Activated T-cell treated with anti-CD3 and anti-CD28 coated beads, Interleukin-2, amount 50 U/mL, for 24 hours (primary cell): ENCODE measurements around the gene CASK.
"Not testable (repeated sequence)": the region's sequence is repeated elsewhere in the genome, so short reads cannot be mapped to it uniquely, and the experiment has no call there.

ENCODE experiments used
- DNase-seq: peaks from one replicate; pipeline ENCODE4 v3.0.0-alpha.2; 2020
- H3K27ac Mint-ChIP-seq: 2 replicates; pipeline ENCODE4 v1.8.0; 2020; ENCODE audit warnings: mild to moderate bottlenecking, mixed read lengths
- H3K27me3 Mint-ChIP-seq: 2 replicates; pipeline ENCODE4 v1.8.0; 2020; ENCODE audit warnings: mixed read lengths
- H3K36me3 Mint-ChIP-seq: 2 replicates; pipeline ENCODE4 v1.8.0; 2020; ENCODE audit warnings: low read depth, mixed read lengths
- H3K4me1 Mint-ChIP-seq: 2 replicates; pipeline ENCODE4 v1.8.0; 2020; ENCODE audit warnings: low read depth, mixed read lengths
- H3K4me3 Mint-ChIP-seq: 2 replicates; pipeline ENCODE4 v1.8.0; 2020; ENCODE audit warnings: mild to moderate bottlenecking, moderate library complexity, mixed read lengths
- H3K9me3 Mint-ChIP-seq: 2 replicates; pipeline ENCODE4 v1.8.0; 2020; ENCODE audit warnings: mixed read lengths

Gene CASK

GRCh38 chrX:41688835-41689234, 234.5 kb downstream of the CASK start, which contains the start of gene GPR34:
Gene GPR34 (plus strand): TSS chrX:41688973. CDS start chrX:41695634, 6,661 bp downstream.
- no peaks in the 10 kb centered on the region for H3K36me3 Mint-ChIP-seq
- H3K4me1 Mint-ChIP-seq: peaks cover 46% of the 10 kb centered on the region
- peak within 1 kb of the TSS; percentile 74 for H3K27ac Mint-ChIP-seq
- H3K4me3 Mint-ChIP-seq: peak within 1 kb of the TSS; percentile 8
- no peaks in the 10 kb centered on the region for H3K9me3 Mint-ChIP-seq
- peaks cover 26% of the 10 kb centered on the region for H3K27me3 Mint-ChIP-seq
- DNase-seq: no peak

DNA sequence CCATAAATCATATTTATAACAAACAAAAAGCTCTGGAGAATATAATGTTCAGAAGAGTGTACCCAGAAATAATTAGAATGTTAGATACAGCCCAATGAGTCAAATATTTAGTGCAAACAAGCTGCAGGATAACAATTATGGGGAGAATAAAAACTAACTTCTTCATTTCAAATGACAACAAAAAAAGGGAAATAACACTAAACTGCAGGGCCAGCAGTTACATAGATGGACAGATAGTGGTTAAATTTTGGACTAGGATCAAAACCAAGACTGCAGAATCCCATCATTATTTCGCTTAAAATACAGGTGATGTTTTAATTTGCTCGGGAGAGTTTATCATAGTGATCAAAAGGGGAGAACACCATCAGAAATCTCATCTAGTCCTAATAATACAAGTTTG, 235.2 kb downstream of the CASK start:
- Mint-ChIP-seq H3K9me3 (no peaks in the 10 kb centered on the region), H3K4me3 (no peak overlapping the region), H3K36me3 (no peaks in the 10 kb centered on the region), H3K4me1 (peaks cover 41% of the 10 kb centered on the region), H3K27me3 (peaks cover 26% of the 10 kb centered on the region), H3K27ac (no peak overlapping the region)
- no peak for DNase-seq

- DNase-seq: no peak
- Mint-ChIP-seq H3K27ac (no peak overlapping the region), H3K4me3 (no peak overlapping the region), H3K9me3 (no peaks in the 10 kb centered on the region), H3K27me3 (peaks cover 19% of the 10 kb centered on the region), H3K36me3 (no peaks in the 10 kb centered on the region), H3K4me1 (peaks cover 31% of the 10 kb centered on the region)
Measured at GRCh38 chrX:41686788-41687187, 236.6 kb downstream of the CASK start.

GRCh38 chrX:41684940-41685339, 238.4 kb downstream of the CASK start:
- Mint-ChIP-seq H3K4me3 (no peak overlapping the region), H3K36me3 (no peaks in the 10 kb centered on the region), H3K27ac (no peak overlapping the region), H3K27me3 (peaks cover 15% of the 10 kb centered on the region), H3K4me1 (peaks cover 24% of the 10 kb centered on the region), H3K9me3 (no peaks in the 10 kb centered on the region)
- no peak for DNase-seq

DNA sequence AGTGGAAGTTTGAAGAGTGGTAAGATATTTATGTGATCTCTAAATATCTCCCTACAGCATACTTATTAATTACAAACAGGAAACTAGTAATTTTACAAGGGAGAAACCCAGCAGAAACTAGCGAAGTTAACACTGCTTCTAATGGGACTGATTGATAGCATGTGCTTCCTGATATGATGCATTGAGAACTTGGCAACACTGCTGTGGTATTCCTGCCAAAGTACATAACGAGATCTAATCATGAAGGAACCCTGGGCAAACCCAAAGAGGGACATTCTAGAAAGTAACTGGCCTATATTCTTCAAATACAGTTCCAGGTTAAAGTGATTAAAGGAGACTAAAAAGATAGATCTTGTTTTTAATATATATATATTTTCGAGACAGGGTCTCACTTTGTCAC, 239.2 kb downstream of the CASK start:
- Mint-ChIP-seq H3K27ac (no peak overlapping the region), H3K4me1 (peaks cover 20% of the 10 kb centered on the region), H3K27me3 (peaks cover 17% of the 10 kb centered on the region), H3K4me3 (no peak overlapping the region), H3K36me3 (no peaks in the 10 kb centered on the region), H3K9me3 (no peaks in the 10 kb centered on the region)
- DNase-seq: no peak

- Mint-ChIP-seq H3K4me1 (peaks cover 7% of the 10 kb centered on the region), H3K27me3 (peaks cover 22% of the 10 kb centered on the region), H3K36me3 (peaks cover 2% of the 10 kb centered on the region), H3K9me3 (no peaks in the 10 kb centered on the region), H3K27ac (no peak overlapping the region), H3K4me3 (no peak overlapping the region)
- DNase-seq: no peak
Measured at GRCh38 chrX:41677183-41678060, 245.9 kb downstream of the CASK start.

- H3K27me3 Mint-ChIP-seq: peaks cover 20% of the 10 kb centered on the region
- not testable (repeated sequence) for DNase-seq, H3K36me3 Mint-ChIP-seq, H3K4me3 Mint-ChIP-seq, H3K27ac Mint-ChIP-seq, H3K9me3 Mint-ChIP-seq, H3K4me1 Mint-ChIP-seq
Measured at GRCh38 chrX:41676361-41676760, 247.0 kb downstream of the CASK start.

GRCh38 chrX:41672643-41673042, 250.7 kb downstream of the CASK start:
- peaks cover 13% of the 10 kb centered on the region for H3K36me3 Mint-ChIP-seq
- DNase-seq: no peak
- H3K27ac Mint-ChIP-seq: no peak overlapping the region
- H3K4me1 Mint-ChIP-seq: peaks cover 33% of the 10 kb centered on the region
- H3K27me3 Mint-ChIP-seq: peaks cover 27% of the 10 kb centered on the region
- H3K9me3 Mint-ChIP-seq: no peaks in the 10 kb centered on the region
- H3K4me3 Mint-ChIP-seq: no peak overlapping the region

DNA sequence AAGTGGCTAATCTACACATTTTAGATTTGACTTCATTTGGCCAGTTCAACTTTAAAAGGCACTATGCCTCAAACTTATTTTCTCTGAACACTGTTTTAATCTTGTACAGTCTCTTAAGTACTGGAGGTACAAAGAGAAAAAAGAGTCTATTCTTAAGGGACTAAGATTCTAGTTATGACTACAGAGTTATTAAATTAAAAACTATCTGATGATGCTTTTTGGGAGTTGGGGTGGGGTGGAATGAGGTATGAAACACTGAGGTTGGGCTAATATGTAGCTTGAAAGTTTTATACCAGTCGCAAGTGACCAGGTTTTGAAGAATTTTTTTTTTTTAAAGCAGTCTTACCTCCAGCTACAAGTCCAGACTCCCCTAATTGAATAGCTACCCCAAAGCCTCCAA, 252.3 kb downstream of the CASK start:
- Mint-ChIP-seq H3K36me3 (peaks cover 13% of the 10 kb centered on the region), H3K9me3 (no peaks in the 10 kb centered on the region), H3K4me3 (no peak overlapping the region), H3K27ac (no peak overlapping the region), H3K4me1 (peaks cover 46% of the 10 kb centered on the region), H3K27me3 (peaks cover 29% of the 10 kb centered on the region)
- DNase-seq: no peak

DNA sequence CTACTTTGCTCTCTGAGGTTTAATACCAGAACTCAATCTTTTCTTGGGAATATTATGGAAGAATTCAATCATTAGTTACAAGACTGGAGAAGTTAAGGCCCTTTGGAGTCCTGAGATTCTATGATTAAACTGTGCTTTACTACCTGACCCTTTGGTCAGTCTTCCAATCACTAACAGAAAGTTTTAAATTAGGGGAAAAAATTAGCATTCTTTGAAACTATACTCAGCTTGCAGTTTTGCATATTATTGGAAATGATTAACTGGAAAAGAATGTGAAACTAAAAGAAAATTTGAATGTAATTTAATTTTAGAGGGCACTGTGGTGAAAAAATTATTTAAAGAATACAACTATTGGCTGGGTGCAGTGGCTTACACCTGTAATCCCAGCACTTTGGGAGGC, 253.2 kb downstream of the CASK start:
- DNase-seq: no peak
- Mint-ChIP-seq H3K9me3 (no peaks in the 10 kb centered on the region), H3K36me3 (peaks cover 18% of the 10 kb centered on the region), H3K4me3 (no peak overlapping the region), H3K27me3 (peaks cover 29% of the 10 kb centered on the region), H3K27ac (no peak overlapping the region), H3K4me1 (peaks cover 55% of the 10 kb centered on the region)

DNA sequence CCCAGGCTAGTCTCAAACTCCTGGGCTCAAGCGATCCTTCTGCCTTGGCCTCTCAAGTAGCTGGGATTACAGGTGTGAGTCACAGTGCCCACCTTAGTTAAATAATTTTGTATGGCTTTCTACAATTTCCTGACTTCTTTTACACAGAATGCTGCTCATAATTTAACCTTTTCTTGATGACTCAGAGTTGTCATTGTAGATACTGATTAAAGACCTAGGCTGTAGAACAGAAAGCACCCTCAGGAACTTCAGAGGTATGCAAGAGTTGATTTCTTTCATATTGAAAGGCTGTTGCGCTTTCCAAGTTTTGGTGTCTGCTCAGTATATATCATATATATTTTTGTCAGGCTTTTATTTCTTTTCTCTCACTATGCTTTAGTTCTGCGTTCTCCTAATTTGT, 255.7 kb downstream of the CASK start:
- Mint-ChIP-seq H3K9me3 (no peaks in the 10 kb centered on the region), H3K27me3 (peaks cover 26% of the 10 kb centered on the region), H3K4me1 (peaks cover 69% of the 10 kb centered on the region), H3K27ac (peak overlapping the region; percentile 31), H3K4me3 (no peak overlapping the region), H3K36me3 (peaks cover 31% of the 10 kb centered on the region)
- no peak for DNase-seq

DNA sequence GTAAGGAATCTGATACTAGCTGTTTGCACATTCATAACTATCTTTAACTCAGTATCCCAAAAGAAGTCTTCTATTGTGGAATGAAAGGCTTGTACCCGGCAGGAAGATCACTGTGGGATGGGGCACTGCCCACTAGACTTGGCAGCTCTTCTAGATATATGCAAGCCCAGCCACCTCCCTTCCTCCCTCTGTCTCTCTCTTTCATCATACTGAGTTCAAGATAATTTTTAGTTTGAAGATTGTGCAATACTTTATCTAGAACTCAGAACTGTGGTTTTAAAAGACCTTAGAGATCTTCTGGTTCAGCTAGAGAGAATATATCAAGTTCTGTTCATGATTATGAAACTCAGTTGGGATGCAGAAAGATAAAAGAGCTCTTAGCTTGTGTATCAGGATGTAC, 257.1 kb downstream of the CASK start:
- peaks cover 40% of the 10 kb centered on the region for H3K36me3 Mint-ChIP-seq
- H3K4me3 Mint-ChIP-seq: peak overlapping the region; percentile 14
- peaks cover 71% of the 10 kb centered on the region for H3K4me1 Mint-ChIP-seq

GRCh38 chrX:41665686-41666085, 257.7 kb downstream of the CASK start:
- no peak overlapping the region for H3K4me3 Mint-ChIP-seq
- H3K27ac Mint-ChIP-seq: peak overlapping the region; percentile 87
- no peaks in the 10 kb centered on the region for H3K9me3 Mint-ChIP-seq
- peaks cover 40% of the 10 kb centered on the region for H3K36me3 Mint-ChIP-seq
- peaks cover 33% of the 10 kb centered on the region for H3K27me3 Mint-ChIP-seq
- DNase-seq: no peak
- peaks cover 69% of the 10 kb centered on the region for H3K4me1 Mint-ChIP-seq

More for the DNA sequence above, 257.1 kb downstream of the CASK start:
- H3K9me3 Mint-ChIP-seq: no peaks in the 10 kb centered on the region
- H3K27me3 Mint-ChIP-seq: peaks cover 31% of the 10 kb centered on the region
- no peak for DNase-seq
- H3K27ac Mint-ChIP-seq: peak overlapping the region; percentile 87

GRCh38 chrX:41664908-41665307, 258.4 kb downstream of the CASK start:
- H3K4me3 Mint-ChIP-seq: no peak overlapping the region
- peaks cover 39% of the 10 kb centered on the region for H3K36me3 Mint-ChIP-seq
- H3K27me3 Mint-ChIP-seq: peaks cover 34% of the 10 kb centered on the region
- H3K9me3 Mint-ChIP-seq: no peaks in the 10 kb centered on the region
- no peak for DNase-seq
- peaks cover 61% of the 10 kb centered on the region for H3K4me1 Mint-ChIP-seq
- peak overlapping the region; percentile 55 for H3K27ac Mint-ChIP-seq

DNA sequence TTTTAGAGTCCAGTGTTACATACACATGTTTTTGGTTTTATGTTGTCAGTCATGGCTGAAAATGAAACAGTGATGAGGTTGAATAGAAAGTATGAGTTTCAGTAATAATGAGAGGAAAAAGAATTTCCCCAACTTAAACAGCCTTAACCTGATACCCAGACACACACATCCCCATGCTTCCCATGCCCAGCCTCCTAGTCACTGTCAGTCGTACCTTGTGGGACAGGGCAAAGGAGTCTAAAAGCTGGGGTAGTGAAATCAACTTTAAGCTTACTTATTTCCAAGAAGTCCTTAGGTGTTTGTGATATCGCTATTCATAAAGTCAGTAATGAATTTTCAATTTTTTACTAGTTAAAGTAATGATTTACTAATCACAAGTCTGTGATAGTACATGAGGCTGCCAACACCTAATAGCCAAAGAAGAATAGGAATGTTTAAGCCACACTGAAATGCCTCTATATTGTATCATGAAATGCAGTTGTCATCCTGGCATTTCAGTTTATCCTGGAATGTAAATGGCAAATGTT, 258.9 kb downstream of the CASK start:
- no peak overlapping the region for H3K4me3 Mint-ChIP-seq
- H3K27ac Mint-ChIP-seq: peak overlapping the region; percentile 47
- no peaks in the 10 kb centered on the region for H3K9me3 Mint-ChIP-seq
- DNase-seq: no peak
- peaks cover 42% of the 10 kb centered on the region for H3K36me3 Mint-ChIP-seq
- peaks cover 34% of the 10 kb centered on the region for H3K27me3 Mint-ChIP-seq
- peaks cover 58% of the 10 kb centered on the region for H3K4me1 Mint-ChIP-seq
